GM15510 (cell line): Measurements from ENCODE around the gene CT47A1.
"Not testable (repeated sequence)": the region's sequence is repeated elsewhere in the genome, so short reads cannot be mapped to it uniquely, and the experiment has no call there.

Experiments
- POLR2A ChIP-seq: IDR thresholded peaks from 3 replicates; pipeline ENCODE4 v1.6.1; 2011; ENCODE audit warnings: borderline replicate concordance; ENCODE audit not compliant: insufficient read length; ENCODE audit errors: extremely low read depth

Gene CT47A1

GRCh38 chrX:120985660-120986059, at the start of gene CT47A1:
CT47A1 (minus strand) TSS chrX:120985760; CDS start chrX:120985529, 231 bp downstream.
- not testable (repeated sequence) for TF ChIP-seq POLR2A

- TF ChIP-seq POLR2A = no peak
Measured at GRCh38 chrX:121032531-121032930, 47.0 kb upstream of the CT47A1 start.

- TF ChIP-seq POLR2A = no peak
Measured at GRCh38 chrX:121030083-121030482, 44.5 kb upstream of the CT47A1 start.

- no peak for TF ChIP-seq POLR2A
Measured at GRCh38 chrX:121028419-121028818, 42.9 kb upstream of the CT47A1 start.

GRCh38 chrX:121014826-121015225, 29.3 kb upstream of the CT47A1 start:
- no peak for TF ChIP-seq POLR2A

- no peak for TF ChIP-seq POLR2A
Measured at GRCh38 chrX:121013897-121014455, 28.4 kb upstream of the CT47A1 start.

- TF ChIP-seq POLR2A = no peak
Measured at GRCh38 chrX:121011254-121011653, 25.7 kb upstream of the CT47A1 start.

- TF ChIP-seq POLR2A = no peak
Measured at GRCh38 chrX:121010218-121010617, 24.7 kb upstream of the CT47A1 start.

- no peak for TF ChIP-seq POLR2A
Measured at GRCh38 chrX:121009764-121010163, 24.2 kb upstream of the CT47A1 start.

- TF ChIP-seq POLR2A = no peak
Measured at GRCh38 chrX:121008920-121009319, 23.4 kb upstream of the CT47A1 start.

GRCh38 chrX:121000589-121000988, 15.0 kb upstream of the CT47A1 start:
- TF ChIP-seq POLR2A = no peak

- TF ChIP-seq POLR2A = no peak
Measured at GRCh38 chrX:120999413-120999812, 13.9 kb upstream of the CT47A1 start.

- TF ChIP-seq POLR2A = not testable (repeated sequence)
Measured at GRCh38 chrX:120956500-120956899, 29.1 kb downstream of the CT47A1 start, which contains the start of gene CT47A7. CT47A7 (minus strand) TSS chrX:120956600; CDS start chrX:120956345, 255 bp downstream.
